ENCODE results near the gene AFF2.

Gene AFF2

DNA sequence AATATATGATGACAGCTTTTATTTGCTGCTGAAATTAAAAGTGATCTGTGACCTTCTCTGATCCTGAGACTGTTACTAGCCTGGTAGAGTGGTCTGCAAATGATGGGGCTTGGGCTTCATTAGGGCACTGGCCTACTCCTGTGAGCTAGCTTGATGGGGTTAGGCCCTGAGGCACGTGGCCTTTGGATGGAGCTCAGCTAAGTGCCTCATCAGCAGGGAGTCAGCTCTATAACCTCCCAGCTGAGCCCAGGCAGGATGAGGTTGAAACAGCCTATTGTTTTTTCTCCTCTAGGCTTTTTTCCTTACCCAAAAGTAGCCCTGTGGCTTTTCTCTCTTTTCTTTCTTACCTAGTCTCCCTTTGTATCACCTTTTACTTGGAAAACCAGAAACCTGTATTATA lies 92.2 kb downstream of the AFF2 start:
- no peak for DNase-seq

DNA sequence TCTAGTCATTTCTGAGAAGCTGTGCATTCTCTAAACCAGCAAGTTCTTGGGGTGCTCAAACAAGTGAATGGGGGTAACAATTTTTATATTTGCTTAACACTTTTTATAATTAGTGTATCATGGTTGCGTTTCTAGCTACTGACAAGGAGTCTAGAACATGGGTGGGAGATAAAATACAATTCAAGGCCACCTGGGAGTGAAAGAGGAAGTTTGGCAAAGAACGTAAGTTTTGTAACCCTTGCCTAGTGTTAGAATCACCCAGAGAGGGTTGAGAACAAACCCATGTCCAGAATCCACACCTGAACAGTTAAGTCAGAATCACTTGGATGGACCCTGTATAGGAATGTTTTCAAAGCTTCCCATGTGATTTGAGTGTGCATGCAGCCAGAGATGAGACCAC lies 92.7 kb downstream of the AFF2 start:
- DNase-seq, result no peak

DNA sequence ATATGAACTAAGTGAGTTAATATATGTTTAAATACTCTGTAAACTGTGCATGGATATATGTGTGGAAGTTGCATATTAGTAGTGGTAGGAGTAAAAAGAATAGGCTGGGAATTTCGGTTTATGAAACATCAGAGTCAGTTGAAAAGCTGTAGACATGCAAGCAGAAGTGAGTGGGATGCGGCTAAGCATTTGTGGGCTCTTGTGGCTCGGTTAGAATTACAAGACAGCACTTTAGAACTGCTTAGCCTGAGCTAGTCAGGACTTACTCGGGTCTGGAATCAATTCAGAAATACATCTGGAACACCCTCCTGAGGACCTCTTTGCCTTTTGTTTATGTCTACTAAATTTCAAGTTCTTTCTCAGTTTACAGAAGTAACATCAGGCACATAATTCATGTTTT lies 93.6 kb downstream of the AFF2 start:
- DNase-seq, result no peak

DNA sequence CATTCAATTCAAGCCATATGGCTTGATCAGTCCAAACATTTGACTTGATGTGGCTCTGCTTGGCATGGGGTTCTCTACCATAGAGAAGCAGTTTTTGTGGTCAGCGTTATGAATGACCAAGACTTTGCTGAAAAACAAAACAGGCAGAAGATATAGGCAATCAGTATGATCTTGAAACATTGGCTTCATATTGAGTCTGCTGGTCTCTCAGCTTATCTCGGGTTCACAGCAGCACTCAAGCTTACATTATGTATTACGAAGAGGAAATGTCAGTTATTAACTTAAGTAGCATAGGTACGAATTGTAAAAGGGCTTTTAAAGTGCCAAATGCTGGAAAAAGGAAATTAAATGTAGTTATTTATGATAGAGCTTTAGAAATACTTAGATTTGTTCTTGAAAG lies 99.0 kb downstream of the AFF2 start:
- DNase-seq, result no peak

DNA sequence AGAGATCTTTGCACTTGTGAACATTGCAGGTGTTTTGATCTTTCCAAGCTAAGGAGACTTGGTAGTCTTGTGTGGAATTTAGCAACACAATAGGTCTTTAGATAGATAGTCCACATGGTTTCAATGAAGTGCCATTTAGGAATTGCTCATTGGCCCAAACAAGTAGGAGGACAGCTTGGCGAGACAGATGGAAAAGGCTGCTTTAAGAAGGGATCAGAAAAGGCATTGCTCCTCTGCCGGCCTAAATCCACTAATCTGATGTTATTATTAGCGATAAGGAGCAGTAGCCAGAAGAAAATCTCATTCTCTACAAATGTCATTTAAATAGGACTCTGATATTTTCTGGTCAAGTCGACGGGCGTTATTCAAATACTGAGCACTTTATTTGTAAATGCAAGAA lies 99.7 kb downstream of the AFF2 start:
- DNase-seq, result no peak

DNA sequence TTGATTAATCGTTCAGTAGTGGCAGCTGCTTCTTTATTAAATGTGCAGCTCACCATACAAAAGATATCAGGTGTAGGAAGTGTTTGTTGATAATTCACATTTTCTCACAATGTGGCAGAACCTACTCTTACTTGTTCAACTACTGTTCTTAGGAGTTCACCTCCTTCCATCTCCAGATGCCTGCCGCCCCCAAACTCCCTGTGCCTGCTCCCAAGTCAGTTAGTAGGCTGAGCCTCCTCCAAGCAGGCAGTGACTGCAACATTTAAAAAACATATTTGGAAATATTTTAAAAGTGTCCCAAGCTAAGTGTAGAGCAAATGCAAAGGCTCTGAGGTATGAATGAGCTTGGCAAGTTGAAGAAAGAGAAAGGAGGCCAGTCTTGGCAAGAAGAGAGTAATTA lies 100.2 kb downstream of the AFF2 start:
- no peak for DNase-seq

DNA sequence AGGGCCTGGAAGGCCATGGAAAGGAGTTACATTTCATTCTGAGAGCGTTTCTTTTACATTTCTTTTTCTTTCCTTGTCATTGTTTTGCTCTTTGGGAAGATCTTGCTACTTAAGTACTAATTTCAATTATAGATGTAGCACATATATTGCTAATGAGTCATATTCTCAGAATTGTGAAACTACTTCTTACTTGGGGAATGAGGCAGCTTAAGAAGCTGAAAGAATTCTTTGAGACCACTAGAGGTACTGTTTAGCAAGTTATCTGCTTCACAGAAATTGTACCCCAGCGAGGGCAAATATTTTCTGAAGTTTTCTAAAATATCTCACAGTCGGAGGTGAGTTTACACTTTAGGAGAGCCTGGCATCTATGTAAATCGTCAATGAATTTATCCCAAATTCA lies 100.6 kb downstream of the AFF2 start:
- DNase-seq, result no peak

DNA sequence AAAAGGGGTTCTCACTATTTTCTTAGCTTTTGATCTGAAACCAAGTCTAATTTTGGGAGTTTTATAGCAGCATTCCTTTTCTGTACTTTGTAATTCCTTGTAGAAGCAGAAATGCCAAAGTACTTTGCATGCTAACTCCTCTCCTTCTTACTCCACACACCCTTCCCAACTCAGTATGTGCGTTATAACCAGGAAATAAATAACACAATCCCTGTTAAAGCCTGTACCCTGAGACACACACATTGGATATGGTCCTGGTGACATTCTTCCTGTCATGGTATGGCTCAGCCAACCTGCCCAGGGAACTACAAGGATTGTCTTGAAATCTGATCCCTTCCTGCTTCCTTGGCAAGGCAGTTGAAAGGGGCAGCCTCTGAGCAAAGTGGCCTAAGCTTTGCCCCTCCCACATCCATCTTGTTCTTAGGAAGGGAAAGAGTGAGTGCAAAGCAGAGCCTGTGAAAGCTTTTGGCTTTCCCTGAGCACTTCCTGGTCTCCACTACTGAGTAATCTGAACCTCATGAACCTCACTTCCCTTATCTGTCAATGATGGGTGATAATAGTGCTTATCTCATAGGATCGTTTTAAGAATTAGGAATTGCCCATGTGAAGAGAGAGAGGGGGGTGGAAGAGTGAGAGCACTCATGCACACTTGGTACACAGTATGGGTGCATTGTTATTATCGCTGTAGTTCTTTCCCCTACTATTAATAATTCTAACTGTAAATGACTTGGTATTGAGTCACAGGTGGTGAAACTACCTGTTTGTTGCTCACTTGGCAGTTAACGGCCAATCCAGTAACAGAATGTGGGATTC lies 109.3 kb downstream of the AFF2 start:
- DNase-seq, result no peak

DNA sequence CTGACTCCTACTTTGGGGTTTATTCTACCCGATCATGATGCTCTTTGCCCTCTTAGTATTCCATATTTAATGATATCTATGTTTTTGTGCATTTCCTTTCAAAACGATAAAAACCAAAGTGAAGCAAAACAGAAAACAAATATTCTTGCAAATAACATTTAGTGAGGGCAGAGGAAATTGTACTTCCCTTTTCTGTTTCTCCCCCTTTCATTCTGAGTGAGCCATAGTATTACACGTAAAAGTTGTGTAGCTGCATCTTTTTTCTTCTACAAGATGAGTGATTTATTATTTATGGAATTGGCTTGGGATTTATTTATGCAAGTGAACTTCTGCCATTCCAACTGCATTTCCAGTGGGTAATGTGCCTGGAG lies 109.9 kb downstream of the AFF2 start:
- DNase-seq, result no peak

DNA sequence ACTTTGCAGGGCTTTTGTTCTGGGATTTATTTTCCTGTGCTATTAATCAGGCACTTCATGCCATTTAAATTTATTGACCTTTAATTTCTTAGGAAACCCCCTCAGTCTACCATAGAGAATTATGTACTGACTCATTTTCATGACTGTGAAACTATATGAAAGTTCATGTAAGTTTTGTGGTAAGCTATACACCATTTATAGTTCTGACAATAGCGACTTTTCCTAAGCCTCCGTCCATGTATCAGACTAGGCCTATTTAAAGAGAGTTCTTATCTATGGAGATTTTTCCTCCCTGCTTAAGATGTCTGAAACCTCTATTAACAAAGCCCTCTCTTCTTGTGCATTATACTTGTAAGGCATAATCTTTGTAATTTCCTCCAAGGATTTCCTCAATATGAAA lies 111.6 kb downstream of the AFF2 start:
- DNase-seq, result no peak

DNA sequence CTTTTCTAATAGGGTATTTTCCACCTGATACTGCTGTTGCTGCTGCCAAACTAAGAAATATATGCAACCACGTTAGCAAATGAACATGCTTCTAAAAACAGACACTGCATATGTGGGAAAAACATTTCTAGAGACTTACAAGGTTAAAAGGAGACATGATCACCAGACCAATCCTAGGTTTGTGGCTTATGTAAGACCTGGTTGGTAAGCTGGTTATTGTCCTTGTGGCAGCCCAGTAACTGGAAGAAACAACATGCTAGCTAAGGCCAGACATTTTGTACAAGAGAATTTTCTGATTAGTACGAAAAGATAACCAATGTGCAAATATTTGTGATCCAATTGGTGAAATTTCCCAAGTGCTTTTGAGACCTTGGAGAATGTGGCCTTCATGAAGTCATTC lies 112.0 kb downstream of the AFF2 start:
- no peak for DNase-seq

DNA sequence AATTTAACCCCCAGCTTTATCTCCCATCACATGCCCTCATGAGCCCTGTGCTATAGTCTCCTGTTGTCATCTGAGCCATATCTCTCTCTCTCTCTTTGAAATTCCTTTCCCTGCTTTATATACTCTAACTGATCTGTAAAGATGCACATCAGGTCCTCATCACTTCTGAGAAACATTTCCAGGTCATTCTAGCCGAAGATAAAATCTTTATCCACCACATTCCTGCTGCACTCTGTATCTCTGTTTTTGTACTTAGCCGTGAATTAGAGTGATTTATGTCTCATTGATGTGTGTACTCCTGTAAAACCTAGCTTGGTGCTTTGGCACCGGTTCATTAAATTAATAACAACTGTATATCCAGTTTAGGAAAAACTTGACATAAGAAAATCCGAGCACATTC lies 113.2 kb downstream of the AFF2 start:
- DNase-seq, result no peak

DNA sequence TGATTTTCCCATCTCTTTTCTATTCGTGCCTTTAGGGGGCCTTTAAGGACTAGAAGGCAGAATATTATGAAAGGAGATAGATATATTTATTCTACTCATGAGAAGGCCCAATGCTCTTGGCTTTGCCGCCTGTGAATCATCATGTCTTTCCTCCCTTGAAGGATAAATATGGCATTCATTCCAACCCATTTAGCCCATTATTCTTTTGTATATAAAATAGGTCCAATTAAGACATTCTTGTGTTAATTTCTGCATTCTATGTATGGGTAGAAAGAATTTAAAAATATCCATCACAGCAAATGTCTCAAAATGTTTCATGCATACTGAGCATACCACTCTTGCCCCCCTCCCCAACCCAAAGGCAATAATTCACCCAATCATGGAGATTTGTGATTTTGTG lies 115.1 kb downstream of the AFF2 start:
- no peak for DNase-seq

DNA sequence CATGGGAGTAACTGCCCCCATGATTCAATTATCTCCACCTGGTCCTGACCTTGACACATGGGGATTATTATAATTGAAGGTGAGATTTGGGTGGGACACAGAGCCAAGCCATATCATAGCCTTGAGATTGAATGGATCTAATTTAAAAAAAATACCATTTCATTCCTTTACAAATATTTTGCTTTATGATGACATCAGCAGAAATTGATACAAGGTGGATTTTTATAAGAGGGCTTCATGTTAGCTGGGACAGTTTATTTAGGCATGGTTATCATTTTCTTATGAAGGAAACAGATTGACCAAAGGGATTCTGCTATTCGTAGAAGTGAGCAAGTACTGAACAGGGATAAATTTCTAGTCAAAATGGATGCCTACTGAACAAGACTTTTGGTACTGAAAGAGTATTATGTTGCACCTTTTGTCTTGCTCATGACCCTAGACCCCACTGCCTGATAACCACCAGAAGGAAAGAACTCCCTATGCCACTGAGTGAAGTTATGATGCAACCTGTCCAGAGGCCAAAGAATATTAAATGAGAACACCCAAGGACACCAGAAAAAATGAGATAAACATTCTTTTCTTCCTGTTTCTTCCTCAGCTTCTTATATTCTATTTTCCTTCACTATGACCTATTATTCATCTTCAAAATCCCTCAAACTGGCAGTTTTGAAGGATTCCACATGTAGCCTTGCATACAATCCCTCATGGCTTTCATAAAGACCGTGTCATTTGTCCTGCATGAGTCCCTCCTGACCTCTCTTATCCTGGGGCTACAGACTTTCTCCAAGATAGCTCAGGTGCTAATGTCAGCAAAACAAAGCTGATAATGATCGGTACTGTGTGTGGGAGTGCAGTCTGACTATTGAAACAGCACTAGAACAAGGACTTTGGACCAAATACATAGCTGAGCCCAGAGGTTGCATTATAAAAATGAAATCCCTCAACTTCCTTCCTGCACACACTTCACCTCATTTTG lies 118.3 kb downstream of the AFF2 start:
- no peak for DNase-seq

DNA sequence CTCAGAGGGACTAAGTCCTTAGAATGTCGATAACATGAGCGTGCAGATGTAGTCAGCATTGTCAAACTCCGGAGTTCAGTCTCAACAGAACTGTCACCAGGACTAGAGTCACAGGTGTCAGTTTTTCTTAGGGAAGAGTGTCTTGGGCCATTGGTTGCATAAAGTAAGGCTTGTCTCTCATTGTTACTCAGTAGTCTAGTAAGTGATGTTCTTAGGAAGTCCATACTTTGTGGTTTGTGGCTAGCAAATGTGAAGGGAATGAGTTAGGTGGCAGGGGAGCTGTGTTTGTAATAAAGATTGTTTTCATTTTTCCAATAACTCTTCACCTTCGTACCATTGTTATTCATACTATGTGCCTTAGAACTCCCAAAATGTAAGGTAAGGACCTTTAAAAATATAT lies 119.6 kb downstream of the AFF2 start:
- DNase-seq, result no peak

DNA sequence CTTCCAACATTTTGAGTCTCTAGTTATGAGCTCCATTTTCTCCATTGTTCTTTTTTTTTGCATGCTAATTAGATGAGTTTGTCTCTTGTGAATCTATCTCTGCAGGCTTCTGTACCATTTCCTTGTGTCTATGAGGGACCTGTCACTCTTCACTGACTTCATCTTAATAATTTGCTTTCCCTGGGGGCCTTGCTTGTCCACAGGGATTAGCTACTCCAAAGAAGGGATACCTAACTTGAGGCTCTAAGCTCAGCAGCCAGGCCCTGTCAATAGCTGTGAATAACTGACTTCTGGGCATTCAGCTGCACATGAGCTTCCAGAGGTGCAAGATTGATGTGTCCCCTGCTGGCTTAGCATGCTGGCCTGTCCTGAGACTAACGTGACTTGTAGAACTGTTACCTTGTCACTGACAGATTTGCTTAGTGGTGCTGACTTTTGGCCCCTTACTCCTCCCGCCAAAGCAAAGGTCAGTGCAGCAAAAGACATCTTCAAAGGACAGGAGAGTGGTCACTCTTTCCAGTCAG lies 124.6 kb downstream of the AFF2 start:
- DNase-seq, result no peak

DNA sequence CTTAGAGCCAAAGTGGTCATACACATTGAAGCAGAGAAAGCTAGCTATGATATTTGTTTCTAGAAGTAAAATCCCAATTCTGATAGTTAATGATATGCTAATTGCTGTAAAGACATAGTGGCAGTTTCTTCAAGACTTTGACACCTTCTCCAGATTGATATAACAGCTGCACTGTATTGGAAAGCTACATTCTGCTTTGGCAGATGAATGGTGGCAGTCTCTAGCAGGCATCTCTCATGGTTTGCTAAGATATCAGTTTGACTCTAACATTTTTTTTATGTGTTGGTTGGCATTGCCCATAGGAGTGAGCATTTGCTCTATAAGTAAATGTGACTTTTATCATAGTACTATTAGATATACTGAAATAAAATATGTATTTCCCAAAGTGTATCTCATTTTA lies 128.2 kb downstream of the AFF2 start:
- no peak for DNase-seq

DNA sequence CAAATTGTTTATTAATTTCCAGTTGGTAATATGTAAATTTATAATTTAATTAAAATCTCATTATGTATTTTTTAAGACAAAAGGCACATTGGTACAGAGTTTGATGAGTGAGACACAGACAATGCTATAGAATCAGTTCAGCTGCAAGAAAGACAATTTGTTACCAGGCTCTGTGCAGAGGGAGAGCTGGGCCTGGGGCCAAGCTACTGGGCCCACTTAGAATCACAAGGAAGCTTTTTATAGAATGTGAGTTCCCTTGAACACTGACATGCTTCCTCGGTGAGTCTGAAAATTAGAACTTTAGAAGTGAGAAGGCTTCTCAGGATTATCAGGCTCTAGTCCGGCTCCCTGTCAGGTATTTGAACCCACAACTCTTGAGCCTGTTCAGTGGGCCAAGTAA lies 129.0 kb downstream of the AFF2 start:
- DNase-seq, result no peak

DNA sequence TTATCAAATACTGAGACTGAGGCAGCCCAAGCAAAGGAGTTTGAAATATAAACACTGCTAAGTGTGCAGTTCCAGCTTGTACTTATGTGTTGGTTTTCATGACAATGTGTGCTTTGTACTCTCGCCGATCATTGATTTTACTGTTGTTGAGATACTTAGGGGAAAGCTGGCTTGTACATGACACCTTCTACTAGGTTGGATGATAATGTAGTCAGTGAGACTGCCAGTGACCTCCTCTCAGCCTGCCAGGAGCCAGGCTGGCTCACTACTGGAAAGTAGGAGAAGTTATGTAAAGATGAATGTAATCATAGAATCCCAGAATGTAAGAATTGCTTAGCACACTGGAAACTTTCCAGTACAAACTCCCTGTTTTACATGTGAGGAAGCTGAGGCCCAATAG lies 132.0 kb downstream of the AFF2 start:
- no peak for DNase-seq

DNA sequence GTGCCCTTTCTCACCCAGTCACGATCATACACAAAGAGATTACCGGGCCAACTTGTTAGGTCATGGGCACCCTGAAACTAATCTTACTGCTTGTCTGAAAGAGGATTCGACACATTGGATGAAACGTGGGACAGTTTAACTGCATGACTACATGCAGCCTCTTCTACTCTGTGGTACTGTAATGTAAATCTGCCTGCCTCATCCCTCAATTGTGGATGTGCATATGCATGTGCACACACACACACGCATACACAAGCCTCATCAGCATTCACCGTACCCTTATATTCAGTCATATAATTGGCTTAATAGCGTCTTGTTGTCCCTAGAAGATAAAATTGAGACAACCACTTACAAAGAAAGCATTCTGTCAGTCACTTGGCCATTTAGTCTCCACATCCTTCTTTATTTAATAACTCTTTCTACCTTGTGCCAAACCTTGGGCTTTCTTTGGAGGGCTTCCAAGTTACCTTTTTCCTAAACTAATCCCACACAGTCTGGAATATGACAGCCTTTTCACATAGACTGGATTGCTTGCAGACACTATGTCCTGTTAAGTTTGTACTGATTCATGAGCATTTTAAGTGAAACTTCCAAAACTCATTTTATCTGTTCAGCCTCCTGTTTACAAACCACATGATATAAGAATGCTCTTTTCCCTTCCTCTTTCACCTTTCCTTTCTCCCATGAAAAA lies 132.9 kb downstream of the AFF2 start:
- DNase-seq, result no peak

DNA sequence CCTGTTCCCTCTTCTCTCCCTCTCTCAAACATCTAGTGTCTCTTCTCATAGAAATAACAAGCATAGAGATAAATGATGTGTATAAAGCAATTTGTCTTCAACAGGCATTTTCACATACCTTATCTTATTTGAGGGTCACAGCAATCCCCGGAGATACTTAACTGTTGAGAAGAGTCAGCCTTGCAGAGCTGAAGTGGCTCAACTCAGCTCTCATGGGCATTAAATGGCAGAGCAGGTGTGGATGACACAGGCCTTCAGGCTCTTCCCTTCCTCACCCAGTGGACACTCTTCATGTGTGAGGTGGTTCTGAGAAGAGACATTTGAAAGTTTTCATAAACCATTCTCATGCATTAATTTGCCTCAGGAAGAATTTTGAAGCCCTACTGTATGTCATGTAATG lies 134.2 kb downstream of the AFF2 start:
- DNase-seq, result no peak

DNA sequence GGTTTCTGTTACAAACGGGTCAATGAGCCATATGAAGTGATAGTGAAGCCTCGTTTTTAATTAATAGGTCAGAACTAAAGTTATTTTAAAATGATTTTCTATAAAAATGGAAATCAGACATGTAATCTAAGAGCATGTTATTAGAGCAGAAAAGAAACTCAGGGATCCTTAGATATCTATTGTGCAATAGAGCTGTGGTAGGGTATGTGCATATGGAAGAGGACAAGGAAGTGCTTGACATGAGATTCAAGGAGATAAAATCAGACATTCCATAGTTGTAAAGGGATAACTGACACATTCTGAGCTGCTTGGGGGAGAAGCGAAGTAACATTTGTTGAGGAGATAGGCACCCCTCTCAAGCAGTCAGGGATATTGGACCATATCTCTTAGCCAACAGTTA lies 143.0 kb downstream of the AFF2 start:
- DNase-seq, result no peak

DNA sequence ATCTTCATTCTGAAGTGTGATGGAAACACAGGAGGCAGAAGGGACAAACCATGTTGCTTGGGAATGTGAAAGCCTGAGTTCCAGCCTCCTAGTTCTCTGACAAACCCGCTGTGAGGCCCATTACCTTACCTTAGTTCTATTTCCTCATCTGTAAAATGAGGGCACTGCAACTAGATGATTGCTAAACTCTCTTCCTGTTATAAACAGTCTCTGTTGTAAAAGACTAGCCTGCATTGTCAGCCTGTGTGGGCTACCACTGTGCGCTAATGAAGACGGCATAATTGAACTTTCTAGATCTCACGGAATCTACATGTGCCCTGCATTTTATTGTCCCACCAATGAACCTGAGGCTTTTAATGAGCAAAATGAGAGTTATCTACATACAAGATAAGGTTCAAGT lies 147.2 kb downstream of the AFF2 start:
- no peak for DNase-seq

Data from activated CD4-positive, alpha-beta T cell treated with anti-CD3 and anti-CD28 coated beads, Interleukin-2, amount 50 U/mL, for 4 hours (primary cell).